H9 (cell line): ENCODE measurements around the gene RCN2. TPM values are rescaled to one million over a fixed set of nuclear protein-coding genes. Genes with fewer than 3 reads are reported as not detected.

ENCODE experiments used
- DNase-seq: peaks from one replicate; pipeline ENCODE4 v3.0.0-alpha.2; 2017
- H2AFZ ChIP-seq: one replicate; pipeline ENCODE4 v1.6.1; 2013; ENCODE audit warnings: mild to moderate bottlenecking, low read length, control low read depth, moderate library complexity
- H2AK5ac ChIP-seq: 2 replicates; pipeline ENCODE4 v1.6.1; 2013; ENCODE audit warnings: low read length, control low read depth, mixed read lengths; ENCODE audit not compliant: insufficient read length
- H2BK120ac ChIP-seq: one replicate; pipeline ENCODE4 v1.6.1; 2013; ENCODE audit warnings: low read depth, mild to moderate bottlenecking, low read length, control low read depth, inconsistent platforms; ENCODE audit not compliant: poor library complexity, severe bottlenecking
- H2BK12ac ChIP-seq: 2 replicates; pipeline ENCODE4 v1.6.1; 2013; ENCODE audit warnings: low read length, control low read depth, mixed read lengths, low read depth; ENCODE audit not compliant: insufficient read length
- H2BK15ac ChIP-seq: 2 replicates; pipeline ENCODE4 v1.6.1; 2013; ENCODE audit warnings: low read depth, low read length, control low read depth
- H2BK20ac ChIP-seq: one replicate; pipeline ENCODE4 v1.6.1; 2013; ENCODE audit warnings: low read depth, mild to moderate bottlenecking, low read length, control low read depth, inconsistent platforms; ENCODE audit not compliant: poor library complexity, severe bottlenecking
- H2BK5ac ChIP-seq: 2 replicates; pipeline ENCODE4 v1.6.1; 2013; ENCODE audit warnings: low read length, control low read depth, mixed read lengths; ENCODE audit not compliant: insufficient read length
- H3K14ac ChIP-seq: 2 replicates; pipeline ENCODE4 v1.6.1; 2013; ENCODE audit warnings: low read length, control low read depth; ENCODE audit not compliant: insufficient read depth
- H3K18ac ChIP-seq: 2 replicates; pipeline ENCODE4 v1.6.1; 2013; ENCODE audit warnings: low read depth, mild to moderate bottlenecking, mixed read lengths, low read length, control low read depth; ENCODE audit not compliant: insufficient read length
- H3K23ac ChIP-seq: 2 replicates; pipeline ENCODE4 v1.6.1; 2013; ENCODE audit warnings: low read length, control low read depth, mixed read lengths, low read depth; ENCODE audit not compliant: insufficient read length
- H3K23me2 ChIP-seq: 2 replicates; pipeline ENCODE4 v1.6.1; 2013; ENCODE audit warnings: low read depth, mild to moderate bottlenecking, mixed read lengths, low read length, control low read depth; ENCODE audit not compliant: insufficient read length, poor library complexity, severe bottlenecking
- H3K27ac ChIP-seq: 2 replicates; pipeline ENCODE4 v1.5.1; 2013; ENCODE audit warnings: low read length, control low read depth, mixed read lengths, low read depth; ENCODE audit not compliant: insufficient read length
- H3K27me3 ChIP-seq: 2 replicates; pipeline ENCODE4 v1.6.1; 2013; ENCODE audit warnings: low read length, control low read depth, inconsistent platforms; ENCODE audit not compliant: insufficient read depth
- H3K4ac ChIP-seq: 2 replicates; pipeline ENCODE4 v1.6.1; 2013; ENCODE audit warnings: low read depth, mild to moderate bottlenecking, control low read depth, inconsistent platforms, low read length, moderate library complexity
- H3K4me1 ChIP-seq: 2 replicates; pipeline ENCODE4 v1.6.1; 2013; ENCODE audit warnings: low read length, control low read depth, inconsistent platforms; ENCODE audit not compliant: insufficient read depth
- H3K4me2 ChIP-seq: 2 replicates; pipeline ENCODE4 v1.6.1; 2013; ENCODE audit warnings: low read length, control low read depth, mixed read lengths; ENCODE audit not compliant: insufficient read length, insufficient read depth
- H3K56ac ChIP-seq: 2 replicates; pipeline ENCODE4 v1.6.1; 2013; ENCODE audit warnings: low read depth, mild to moderate bottlenecking, mixed read lengths, low read length, control low read depth; ENCODE audit not compliant: insufficient read length
- H3K79me1 ChIP-seq: 2 replicates; pipeline ENCODE4 v1.6.1; 2013; ENCODE audit warnings: low read depth, mild to moderate bottlenecking, moderate library complexity, low read length, control low read depth, inconsistent platforms; ENCODE audit not compliant: insufficient read depth, poor library complexity, severe bottlenecking
- H3K79me2 ChIP-seq: 2 replicates; pipeline ENCODE4 v1.6.1; 2013; ENCODE audit warnings: low read length, control low read depth, inconsistent platforms; ENCODE audit not compliant: insufficient read depth
- H3K9ac ChIP-seq: 2 replicates; pipeline ENCODE4 v1.6.1; 2013; ENCODE audit warnings: low read length, control low read depth, mixed read lengths; ENCODE audit not compliant: insufficient read length; ENCODE audit errors: extremely low read depth
- H3K9me3 ChIP-seq: one replicate; pipeline ENCODE4 v1.6.1; 2013; ENCODE audit warnings: low read depth, low read length, inconsistent platforms; ENCODE audit not compliant: control insufficient read depth
- H3T11ph ChIP-seq: one replicate; pipeline ENCODE4 v1.6.1; 2013; ENCODE audit warnings: mild to moderate bottlenecking, low read length, control low read depth, inconsistent platforms
- H4K20me1 ChIP-seq: one replicate; pipeline ENCODE4 v1.6.1; 2013; ENCODE audit not compliant: control insufficient read depth, insufficient read length, insufficient read depth
- H4K5ac ChIP-seq: 2 replicates; pipeline ENCODE4 v1.6.1; 2013; ENCODE audit warnings: low read depth, mild to moderate bottlenecking, mixed read lengths, low read length, control low read depth; ENCODE audit not compliant: insufficient read length
- H4K8ac ChIP-seq: replicated peaks from 2 replicates; pipeline ENCODE4 v1.6.1; 2013; ENCODE audit warnings: low read length, control low read depth, mixed read lengths, low read depth; ENCODE audit not compliant: insufficient read length
- H4K91ac ChIP-seq: 2 replicates; pipeline ENCODE4 v1.6.1; 2013; ENCODE audit warnings: low read depth, mild to moderate bottlenecking, moderate library complexity, mixed read lengths, low read length, control low read depth; ENCODE audit not compliant: insufficient read length
- H3K27ac Mint-ChIP-seq, 3 experiments: 2 replicates in 2 of 3; 3 replicates in 1 of 3; pipeline ENCODE4 v1.8.0; 2020 to 2021; ENCODE audit warnings: mixed read lengths in 3 of 3, mild to moderate bottlenecking in 1 of 3, moderate library complexity in 1 of 3
- H3K27me3 Mint-ChIP-seq: 2 replicates; pipeline ENCODE4 v1.8.0; 2021; ENCODE audit warnings: low read depth, mild to moderate bottlenecking, moderate library complexity, mixed read lengths
- H3K36me3 Mint-ChIP-seq, 3 experiments: 2 replicates in 2 of 3; 3 replicates in 1 of 3; pipeline ENCODE4 v1.8.0; 2020 to 2021; ENCODE audit warnings: low read depth in 3 of 3, mixed read lengths in 3 of 3; ENCODE audit not compliant: insufficient read depth in 1 of 3
- H3K4me1 Mint-ChIP-seq, 2 experiments: 2 replicates each; pipeline ENCODE4 v1.8.0; 2020; ENCODE audit warnings: mixed read lengths in 2 of 2
- H3K4me3 Mint-ChIP-seq, 2 experiments: 2 replicates in 1 of 2; 3 replicates in 1 of 2; pipeline ENCODE4 v1.8.0; 2020 to 2021; ENCODE audit warnings: mild to moderate bottlenecking in 2 of 2, mixed read lengths in 2 of 2, moderate library complexity in 1 of 2
- H3K9me3 Mint-ChIP-seq, 2 experiments: 2 replicates in 1 of 2; 3 replicates in 1 of 2; pipeline ENCODE4 v1.8.0; 2020; ENCODE audit warnings: mild to moderate bottlenecking in 2 of 2, mixed read lengths in 2 of 2, moderate library complexity in 1 of 2
- CTCF ChIP-seq: fragments of 200-600 bp; sonication (generic); conservative IDR thresholded peaks from 3 replicates; pipeline ENCODE4 v1.8.0; 2021; ENCODE audit warnings: antibody characterized with exemption, mild to moderate bottlenecking
- WGBS: extraction: QIAGEN DNeasy Blood & Tissue Kit; methylation state at CpG from one replicate; pipeline ENCODE4 v1.1.7; 2013; ENCODE audit warnings: missing lambda C conversion rate, low lambda C conversion rate, mixed read lengths; ENCODE audit not compliant: insufficient read length; ENCODE audit errors: extremely low coverage; 5-methylcytosine and 5-hydroxymethylcytosine counted together
- total RNA-seq: library from RNA; stranded (reverse); gene quantifications from 2 replicates; pipeline ENCODE4 v1.2.1, GENCODE V29; 2021

The RCN2 gene
- total RNA-seq, 1 experiment from 2014 or later, result 139 TPM

GRCh38 chr15:76947454-76947853 lies 15.9 kb downstream of the RCN2 start:
- no peak overlapping the region for H3K9ac ChIP-seq
- no peak overlapping the region for H3K4me2 ChIP-seq
- H3K27ac ChIP-seq, result no peak overlapping the region
- no peaks in the 10 kb centered on the region for H3K23me2 ChIP-seq
- no peak overlapping the region for H3K4ac ChIP-seq
- H3K27ac Mint-ChIP-seq, result no peak overlapping the region
- H3K36me3 Mint-ChIP-seq, result peaks cover 21 to 72% (median 63%) of the 10 kb centered on the region in 3 experiments; a peak in 6 of 7 replicates
- no peaks in the 10 kb centered on the region for H4K20me1 ChIP-seq
- no peak for DNase-seq
- no peak overlapping the region for H4K91ac ChIP-seq
- H3K56ac ChIP-seq, result no peak overlapping the region
- H4K8ac ChIP-seq, result no peak overlapping the region
- H3K27me3 ChIP-seq, result no peaks in the 10 kb centered on the region
- WGBS, result no CpG with 5 or more reads among the region's 3 CpGs
- no peak overlapping the region for H4K5ac ChIP-seq
- H3K9me3 ChIP-seq, result no peaks in the 10 kb centered on the region
- no peak for TF ChIP-seq CTCF
- H3K79me1 ChIP-seq, result peaks cover 5% of the 10 kb centered on the region
- H3K14ac ChIP-seq, result no peak overlapping the region
- no peaks in the 10 kb centered on the region for H3K4me1 Mint-ChIP-seq
- no peaks in the 10 kb centered on the region for H3K27me3 Mint-ChIP-seq
- no peak overlapping the region for H2AK5ac ChIP-seq
- no peak overlapping the region for H3K18ac ChIP-seq
- no peak overlapping the region for H2BK120ac ChIP-seq
- H2BK5ac ChIP-seq, result no peak overlapping the region
- no peak overlapping the region for H2BK20ac ChIP-seq
- H3K4me1 ChIP-seq, result no peaks in the 10 kb centered on the region
- H3K79me2 ChIP-seq, result no peaks in the 10 kb centered on the region
- no peak overlapping the region for H2BK15ac ChIP-seq
- no peak overlapping the region for H3T11ph ChIP-seq
- H3K4me3 Mint-ChIP-seq, result no peak overlapping the region
- H3K23ac ChIP-seq, result no peak overlapping the region
- H2BK12ac ChIP-seq, result no peak overlapping the region
- H2AFZ ChIP-seq, result no peak overlapping the region
- no peaks in the 10 kb centered on the region for H3K9me3 Mint-ChIP-seq
